Duodenal mucosa (tissue), 2 donors: Measurements from ENCODE around the gene DTNBP1.

ENCODE experiments used
- H3K27ac ChIP-seq: one replicate; pipeline ENCODE4 v1.7.0; 2013; ENCODE audit warnings: low read depth, low read length
- H3K27me3 ChIP-seq, 2 donors: one replicate each; pipeline ENCODE4 v1.7.0; 2013; ENCODE audit warnings: low read length in 2 of 2, control low read depth in 1 of 2; ENCODE audit not compliant: insufficient read depth in 2 of 2, control insufficient read depth in 1 of 2
- H3K36me3 ChIP-seq, 2 donors: one replicate each; pipeline ENCODE4 v1.7.0; 2013; ENCODE audit warnings: low read length in 2 of 2, control low read depth in 1 of 2; ENCODE audit not compliant: insufficient read depth in 2 of 2, control insufficient read depth in 1 of 2
- H3K4me1 ChIP-seq, 2 donors: one replicate each; pipeline ENCODE4 v1.7.0; 2013; ENCODE audit warnings: low read length in 2 of 2, control low read depth in 1 of 2; ENCODE audit not compliant: insufficient read depth in 2 of 2, control insufficient read depth in 1 of 2
- H3K4me3 ChIP-seq, 2 donors: one replicate each; pipeline ENCODE4 v1.7.0; 2013; ENCODE audit warnings: low read length in 2 of 2, low read depth in 1 of 2
- H3K9ac ChIP-seq, 2 donors: one replicate each; pipeline ENCODE4 v1.7.0; 2013; ENCODE audit warnings: low read length in 2 of 2, low read depth in 1 of 2
- H3K9me3 ChIP-seq, 2 donors: one replicate each; pipeline ENCODE4 v1.7.0; 2013; ENCODE audit warnings: low read length in 2 of 2, control low read depth in 1 of 2; ENCODE audit not compliant: control insufficient read depth in 1 of 2

DTNBP1 gene

GRCh38 chr6:15569035-15569995 lies 93.5 kb downstream of the DTNBP1 start:
- peaks cover 3 to 4% of the 10 kb centered on the region in 2 donors for H3K4me1 ChIP-seq
- H3K4me3 ChIP-seq, result no peak overlapping the region
- H3K36me3 ChIP-seq, result no peaks in the 10 kb centered on the region
- no peaks in the 10 kb centered on the region for H3K9me3 ChIP-seq
- H3K27me3 ChIP-seq, result no peaks in the 10 kb centered on the region
- no peak overlapping the region for H3K9ac ChIP-seq
- H3K27ac ChIP-seq, result no peak overlapping the region

GRCh38 chr6:15562977-15563376 lies 99.9 kb downstream of the DTNBP1 start:
- H3K4me3 ChIP-seq, result no peak overlapping the region
- H3K27ac ChIP-seq, result no peak overlapping the region
- no peaks in the 10 kb centered on the region for H3K4me1 ChIP-seq
- H3K27me3 ChIP-seq, result no peaks in the 10 kb centered on the region
- H3K9me3 ChIP-seq, result no peaks in the 10 kb centered on the region
- H3K36me3 ChIP-seq, result no peaks in the 10 kb centered on the region
- H3K9ac ChIP-seq, result no peak overlapping the region

- Histone ChIP-seq H3K36me3 (no peaks in the 10 kb centered on the region), H3K4me1 (no peaks in the 10 kb centered on the region), H3K27ac (no peak overlapping the region), H3K9ac (no peak overlapping the region), H3K4me3 (no peak overlapping the region), H3K27me3 (no peaks in the 10 kb centered on the region), H3K9me3 (no peaks in the 10 kb centered on the region)
These were observed 101.2 kb downstream of the DTNBP1 start for GRCh38 chr6:15561447-15562199.

GRCh38 chr6:15560713-15561112 lies 102.1 kb downstream of the DTNBP1 start:
- H3K27me3 ChIP-seq, result no peaks in the 10 kb centered on the region
- H3K4me1 ChIP-seq, result no peaks in the 10 kb centered on the region
- H3K4me3 ChIP-seq, result no peak overlapping the region
- no peaks in the 10 kb centered on the region for H3K9me3 ChIP-seq
- no peaks in the 10 kb centered on the region for H3K36me3 ChIP-seq
- H3K9ac ChIP-seq, result no peak overlapping the region
- no peak overlapping the region for H3K27ac ChIP-seq

- Histone ChIP-seq H3K9ac (no peak overlapping the region), H3K36me3 (no peaks in the 10 kb centered on the region)
These were observed 105.7 kb downstream of the DTNBP1 start for GRCh38 chr6:15557174-15557573.

GRCh38 chr6:15556711-15557110 lies 106.1 kb downstream of the DTNBP1 start:
- H3K9ac ChIP-seq, result no peak overlapping the region
- H3K27ac ChIP-seq, result no peak overlapping the region
- H3K9me3 ChIP-seq, result no peaks in the 10 kb centered on the region

More at GRCh38 chr6:15557174-15557573, 105.7 kb downstream of the DTNBP1 start:
- Histone ChIP-seq H3K4me3 (no peak overlapping the region), H3K4me1 (no peaks in the 10 kb centered on the region), H3K27ac (no peak overlapping the region), H3K9me3 (no peaks in the 10 kb centered on the region), H3K27me3 (no peaks in the 10 kb centered on the region)

GRCh38 chr6:15555101-15556038 lies 107.5 kb downstream of the DTNBP1 start:
- H3K27ac ChIP-seq, result no peak overlapping the region

More at GRCh38 chr6:15556711-15557110, 106.1 kb downstream of the DTNBP1 start:
- Histone ChIP-seq H3K4me1 (no peaks in the 10 kb centered on the region), H3K27me3 (no peaks in the 10 kb centered on the region), H3K36me3 (no peaks in the 10 kb centered on the region), H3K4me3 (no peak overlapping the region)

GRCh38 chr6:15554728-15555100 lies 108.1 kb downstream of the DTNBP1 start:
- H3K9me3 ChIP-seq, result no peaks in the 10 kb centered on the region
- H3K4me3 ChIP-seq, result no peak overlapping the region
- no peak overlapping the region for H3K9ac ChIP-seq
- H3K36me3 ChIP-seq, result no peaks in the 10 kb centered on the region
- H3K4me1 ChIP-seq, result peaks cover 0 to 5% of the 10 kb centered on the region in 2 donors
- H3K27ac ChIP-seq, result no peak overlapping the region
- H3K27me3 ChIP-seq, result no peaks in the 10 kb centered on the region

More at GRCh38 chr6:15555101-15556038, 107.5 kb downstream of the DTNBP1 start:
- Histone ChIP-seq H3K4me3 (no peak overlapping the region), H3K9ac (no peak overlapping the region), H3K36me3 (no peaks in the 10 kb centered on the region), H3K9me3 (no peaks in the 10 kb centered on the region), H3K4me1 (peaks cover 0 to 5% of the 10 kb centered on the region in 2 donors), H3K27me3 (no peaks in the 10 kb centered on the region)

GRCh38 chr6:15553736-15554294 lies 109.0 kb downstream of the DTNBP1 start:
- Histone ChIP-seq H3K9ac (no peak overlapping the region), H3K9me3 (no peaks in the 10 kb centered on the region), H3K4me3 (no peak overlapping the region), H3K27ac (no peak overlapping the region), H3K36me3 (no peaks in the 10 kb centered on the region), H3K4me1 (peaks cover 0 to 5% of the 10 kb centered on the region in 2 donors), H3K27me3 (no peaks in the 10 kb centered on the region)
